ENCODE data around the gene ELFN2. TPM values are rescaled to one million over a fixed set of nuclear protein-coding genes. Genes with fewer than 3 reads are reported as not detected.

ELFN2 gene, protein sequence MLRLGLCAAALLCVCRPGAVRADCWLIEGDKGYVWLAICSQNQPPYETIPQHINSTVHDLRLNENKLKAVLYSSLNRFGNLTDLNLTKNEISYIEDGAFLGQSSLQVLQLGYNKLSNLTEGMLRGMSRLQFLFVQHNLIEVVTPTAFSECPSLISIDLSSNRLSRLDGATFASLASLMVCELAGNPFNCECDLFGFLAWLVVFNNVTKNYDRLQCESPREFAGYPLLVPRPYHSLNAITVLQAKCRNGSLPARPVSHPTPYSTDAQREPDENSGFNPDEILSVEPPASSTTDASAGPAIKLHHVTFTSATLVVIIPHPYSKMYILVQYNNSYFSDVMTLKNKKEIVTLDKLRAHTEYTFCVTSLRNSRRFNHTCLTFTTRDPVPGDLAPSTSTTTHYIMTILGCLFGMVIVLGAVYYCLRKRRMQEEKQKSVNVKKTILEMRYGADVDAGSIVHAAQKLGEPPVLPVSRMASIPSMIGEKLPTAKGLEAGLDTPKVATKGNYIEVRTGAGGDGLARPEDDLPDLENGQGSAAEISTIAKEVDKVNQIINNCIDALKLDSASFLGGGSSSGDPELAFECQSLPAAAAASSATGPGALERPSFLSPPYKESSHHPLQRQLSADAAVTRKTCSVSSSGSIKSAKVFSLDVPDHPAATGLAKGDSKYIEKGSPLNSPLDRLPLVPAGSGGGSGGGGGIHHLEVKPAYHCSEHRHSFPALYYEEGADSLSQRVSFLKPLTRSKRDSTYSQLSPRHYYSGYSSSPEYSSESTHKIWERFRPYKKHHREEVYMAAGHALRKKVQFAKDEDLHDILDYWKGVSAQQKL
- polyA plus RNA-seq (2013): 0.04 TPM

DNA sequence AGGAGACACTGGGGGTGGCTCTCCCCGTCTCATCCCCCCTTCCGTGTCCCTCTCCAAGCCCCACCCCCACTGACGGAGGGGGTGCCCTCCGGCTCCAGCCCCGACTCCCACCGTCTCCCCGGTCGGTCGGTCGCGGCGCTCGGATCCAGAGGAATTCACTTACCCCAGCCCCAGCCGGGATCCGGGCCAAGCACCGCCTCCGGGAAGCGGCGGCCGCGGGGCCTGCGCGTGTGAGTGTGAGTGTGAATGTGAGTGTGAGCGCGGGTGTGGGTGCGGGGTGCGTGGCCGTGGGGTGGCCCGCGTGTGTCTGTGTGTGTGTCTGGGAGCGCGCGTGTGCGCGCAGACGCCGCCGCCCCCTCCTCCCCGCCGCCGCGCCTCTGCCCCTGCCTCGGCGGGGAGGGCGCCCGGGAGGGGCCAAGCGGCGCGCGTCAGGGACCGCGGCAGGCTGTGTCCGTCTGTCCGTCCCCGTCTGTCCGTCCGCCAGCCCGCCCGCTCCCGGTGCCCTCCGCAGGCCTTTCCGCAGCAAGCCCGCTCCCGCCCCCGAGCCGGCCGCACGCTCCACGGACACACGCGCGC is at the start of gene ELFN2:
TSS of gene ELFN2 (minus strand) at position 345 of the 576 bp plus-strand sequence. CDS start 51,945 bp downstream, outside the sequence.
- Histone ChIP-seq H3K4me3 (ENCODE audit: control insufficient read depth in 1 of 7, extremely low read depth in 1 of 7, insufficient read depth in 4 of 7, low read depth in 2 of 7, low read length in 6 of 7) (peak within 1 kb of the TSS in 6 of 7 experiments; percentile 19 to 64 (median 46)), H3K27me3 (replicated peaks in 2 of 5; ENCODE audit: control insufficient read depth in 4 of 5, insufficient read depth in 5 of 5, low read length in 4 of 5) (peaks cover 3 to 53% (median 20%) of the 10 kb centered on the region in 5 experiments), H3K27ac (ENCODE audit: insufficient read depth in 1 of 2, low read depth in 1 of 2, low read length in 2 of 2, poor library complexity in 1 of 2, severe bottlenecking in 2 of 2) (no peak within 1 kb of the TSS), H3K9me3 (ENCODE audit: control extremely low read depth in 1 of 5, control insufficient read depth in 4 of 5, insufficient read depth in 2 of 5, low read depth in 1 of 5, low read length in 4 of 5) (no peaks in the 10 kb centered on the region), H3K4me1 (ENCODE audit: control extremely low read depth in 1 of 4, control insufficient read depth in 4 of 4, insufficient read depth in 4 of 4, low read length in 3 of 4) (peaks cover 0 to 24% (median 14%) of the 10 kb centered on the region in 4 experiments), H3K36me3 (ENCODE audit: control insufficient read depth in 4 of 4, insufficient read depth in 4 of 4, low read length in 3 of 4) (no peaks in the 10 kb centered on the region)
- DNase-seq: peak in 1 of 3 donors; percentile 28
- POLR2A ChIA-PET: no interaction called here
- CTCF ChIA-PET: interaction anchor here (0.9 to 5.1 kb wide), 7 partner anchors 13 to 163 kb away, joined by 3 to 82 read pairs (median 4); no protein-coding TSS in a partner anchor
- 0% methylated on average over 29 of the region's 72 CpGs for WGBS (ENCODE audit: insufficient coverage)

DNA sequence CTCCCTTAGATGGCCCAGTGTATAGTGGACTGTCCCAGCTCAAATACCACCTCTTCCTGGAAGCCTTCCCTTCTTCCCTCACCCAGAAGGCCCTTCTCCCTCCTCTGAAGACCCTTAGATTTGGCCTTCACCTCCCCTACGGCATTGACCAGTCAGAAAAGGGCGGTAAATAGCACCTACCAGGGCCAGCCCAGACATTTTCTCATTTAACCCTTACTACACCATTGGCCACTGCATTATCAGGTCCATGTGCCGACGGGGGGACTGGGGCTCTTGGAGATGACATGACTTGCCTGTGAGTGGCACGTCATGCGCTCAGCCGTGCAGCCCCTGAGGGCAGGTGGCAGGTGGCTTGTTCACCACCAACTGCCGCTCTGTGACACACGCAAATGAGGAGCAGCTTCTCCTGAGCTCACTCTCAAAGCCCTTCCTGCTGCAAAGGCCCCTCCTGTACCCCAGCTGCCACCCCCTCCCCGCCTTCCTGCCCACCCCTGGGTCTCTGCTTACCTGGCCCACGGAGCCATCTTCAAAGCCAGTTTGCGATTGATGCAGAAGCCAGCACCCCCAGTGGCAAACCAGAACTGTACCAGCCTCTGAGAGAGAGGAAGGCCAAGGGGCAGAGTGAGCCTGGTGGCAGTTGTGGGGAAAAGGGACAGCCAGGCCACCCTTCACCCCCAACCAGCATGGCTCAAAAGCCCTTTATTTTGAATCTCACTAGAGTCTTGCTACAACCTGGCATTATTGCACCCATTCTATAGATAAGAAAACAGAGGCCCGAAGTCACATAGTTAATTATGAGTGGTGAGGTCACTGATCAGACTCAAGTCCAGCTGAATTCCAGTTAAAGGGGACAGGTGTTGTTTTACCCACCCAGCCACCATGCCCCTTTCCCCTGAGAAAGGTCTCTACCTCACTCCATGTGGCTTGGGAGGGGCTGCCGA is 49.4 kb upstream of the ELFN2 start:
- Histone ChIP-seq H3K36me3 (ENCODE audit: control insufficient read depth in 4 of 4, insufficient read depth in 4 of 4, low read length in 3 of 4) (peaks cover 7 to 89% (median 66%) of the 10 kb centered on the region in 4 experiments), H3K4me3 (ENCODE audit: control insufficient read depth in 1 of 7, extremely low read depth in 1 of 7, insufficient read depth in 4 of 7, low read depth in 2 of 7, low read length in 6 of 7) (no peak overlapping the region), H3K27me3 (replicated peaks in 2 of 5; ENCODE audit: control insufficient read depth in 4 of 5, insufficient read depth in 5 of 5, low read length in 4 of 5) (no peaks in the 10 kb centered on the region), H3K27ac (ENCODE audit: insufficient read depth in 1 of 2, low read depth in 1 of 2, low read length in 2 of 2, poor library complexity in 1 of 2, severe bottlenecking in 2 of 2) (no peak overlapping the region), H3K4me1 (ENCODE audit: control extremely low read depth in 1 of 4, control insufficient read depth in 4 of 4, insufficient read depth in 4 of 4, low read length in 3 of 4) (no peaks in the 10 kb centered on the region), H3K9me3 (ENCODE audit: control extremely low read depth in 1 of 5, control insufficient read depth in 4 of 5, insufficient read depth in 2 of 5, low read depth in 1 of 5, low read length in 4 of 5) (no peaks in the 10 kb centered on the region)
- ChIA-PET POLR2A (no interaction called here), CTCF (interaction anchor here (0.6 kb wide), 1 partner anchor 29 kb away, joined by 3 read pairs; no protein-coding TSS in a partner anchor)
- WGBS (ENCODE audit: insufficient coverage): 98% methylated on average over 12 of the region's 14 CpGs
- DNase-seq: no peak

DNA sequence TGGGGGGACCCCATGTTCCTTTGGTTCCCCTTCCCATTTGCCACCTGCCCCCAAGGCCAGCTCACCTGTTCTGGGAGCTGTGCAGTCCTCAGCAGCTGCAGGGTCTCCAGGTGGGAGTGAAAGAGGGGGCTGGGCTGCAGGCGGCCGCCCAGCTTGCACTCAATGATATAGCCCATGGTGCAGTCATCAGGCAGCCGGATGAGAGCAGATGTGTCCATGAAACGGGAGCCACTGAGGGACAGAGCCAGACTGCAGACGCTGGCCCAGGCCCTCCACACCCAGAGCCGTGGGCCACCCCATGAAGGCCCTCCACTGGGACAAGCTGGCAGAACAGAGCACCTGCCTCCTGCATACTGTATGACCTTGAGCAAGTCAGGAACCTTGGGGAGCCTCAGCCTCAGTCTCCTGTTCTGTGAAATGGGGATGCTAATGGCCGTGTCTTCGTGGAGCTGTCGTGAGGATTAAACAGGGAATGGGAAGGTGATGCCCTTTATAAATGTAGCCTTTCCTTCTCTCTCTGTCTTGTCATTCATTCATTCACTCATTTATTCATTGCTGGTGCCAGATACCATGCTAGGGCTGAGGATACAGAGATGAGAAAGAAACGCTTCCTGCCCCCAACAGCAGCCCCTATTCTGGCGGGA is 47.3 kb upstream of the ELFN2 start:
- WGBS (ENCODE audit: insufficient coverage): 99% methylated on average over 8 of the region's 11 CpGs
- CTCF ChIA-PET: interaction anchor here (0.5 to 5.9 kb wide), 7 partner anchors 9 to 315 kb away, joined by 3 to 59 read pairs (median 4); partner anchors contain the start of gene MFNG
- Histone ChIP-seq H3K36me3 (ENCODE audit: control insufficient read depth in 4 of 4, insufficient read depth in 4 of 4, low read length in 3 of 4) (peaks cover 12 to 90% (median 70%) of the 10 kb centered on the region in 4 experiments), H3K4me3 (ENCODE audit: control insufficient read depth in 1 of 7, extremely low read depth in 1 of 7, insufficient read depth in 4 of 7, low read depth in 2 of 7, low read length in 6 of 7) (no peak overlapping the region), H3K4me1 (ENCODE audit: control extremely low read depth in 1 of 4, control insufficient read depth in 4 of 4, insufficient read depth in 4 of 4, low read length in 3 of 4) (no peaks in the 10 kb centered on the region), H3K9me3 (ENCODE audit: control extremely low read depth in 1 of 5, control insufficient read depth in 4 of 5, insufficient read depth in 2 of 5, low read depth in 1 of 5, low read length in 4 of 5) (no peaks in the 10 kb centered on the region), H3K27me3 (replicated peaks in 2 of 5; ENCODE audit: control insufficient read depth in 4 of 5, insufficient read depth in 5 of 5, low read length in 4 of 5) (no peaks in the 10 kb centered on the region), H3K27ac (ENCODE audit: insufficient read depth in 1 of 2, low read depth in 1 of 2, low read length in 2 of 2, poor library complexity in 1 of 2, severe bottlenecking in 2 of 2) (no peak overlapping the region)
- DNase-seq: no peak
- POLR2A ChIA-PET: no interaction called here

DNA sequence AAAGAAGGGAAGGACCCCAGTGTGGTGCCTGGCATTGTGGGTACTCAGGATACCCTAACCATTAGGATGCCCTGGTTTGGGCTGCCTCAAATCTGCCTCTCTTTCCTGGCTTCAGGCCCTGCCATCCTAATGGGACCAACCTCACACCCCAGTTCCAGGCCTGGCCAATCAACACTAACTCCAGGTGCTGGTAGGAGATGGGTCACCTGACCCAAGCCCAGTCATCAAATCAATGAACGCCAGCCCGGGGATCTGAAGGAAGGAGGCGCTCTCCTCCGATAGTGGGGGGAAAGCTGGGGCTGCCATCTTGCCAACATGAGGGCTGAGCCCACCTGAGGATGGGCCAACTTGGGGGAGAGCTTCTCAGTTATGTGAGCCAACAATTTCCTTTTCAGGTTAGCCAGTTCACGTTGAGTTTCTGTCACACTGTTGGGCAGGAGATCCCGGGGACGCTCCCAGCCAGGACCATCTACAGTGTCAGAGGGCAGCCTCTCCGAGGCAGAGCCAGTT is 46.2 kb upstream of the ELFN2 start:
- DNase-seq: no peak
- no peaks in the 10 kb centered on the region for H3K9me3 ChIP-seq (ENCODE audit: control extremely low read depth in 1 of 5, control insufficient read depth in 4 of 5, insufficient read depth in 2 of 5, low read depth in 1 of 5, low read length in 4 of 5)
- H3K36me3 ChIP-seq (ENCODE audit: control insufficient read depth in 4 of 4, insufficient read depth in 4 of 4, low read length in 3 of 4): peaks cover 14 to 90% (median 71%) of the 10 kb centered on the region in 4 experiments
- H3K27me3 ChIP-seq (replicated peaks in 2 of 5; ENCODE audit: control insufficient read depth in 4 of 5, insufficient read depth in 5 of 5, low read length in 4 of 5): no peaks in the 10 kb centered on the region
- no peak overlapping the region for H3K4me3 ChIP-seq (ENCODE audit: control insufficient read depth in 1 of 7, extremely low read depth in 1 of 7, insufficient read depth in 4 of 7, low read depth in 2 of 7, low read length in 6 of 7)
- ChIA-PET POLR2A (interaction anchor here (0.6 kb wide), 2 partner anchors 12 to 107 kb away, joined by 3 read pairs; partner anchors contain the start of gene MFNG), CTCF (interaction anchor here (1.0 to 5.9 kb wide), 12 partner anchors 10 to 156 kb away, joined by 3 to 59 read pairs (median 8); partner anchors contain the start of gene MFNG)
- 84% methylated on average over 8 of the region's 8 CpGs for WGBS (ENCODE audit: insufficient coverage)
- H3K4me1 ChIP-seq (ENCODE audit: control extremely low read depth in 1 of 4, control insufficient read depth in 4 of 4, insufficient read depth in 4 of 4, low read length in 3 of 4): no peaks in the 10 kb centered on the region
- H3K27ac ChIP-seq (ENCODE audit: insufficient read depth in 1 of 2, low read depth in 1 of 2, low read length in 2 of 2, poor library complexity in 1 of 2, severe bottlenecking in 2 of 2): no peak overlapping the region

DNA sequence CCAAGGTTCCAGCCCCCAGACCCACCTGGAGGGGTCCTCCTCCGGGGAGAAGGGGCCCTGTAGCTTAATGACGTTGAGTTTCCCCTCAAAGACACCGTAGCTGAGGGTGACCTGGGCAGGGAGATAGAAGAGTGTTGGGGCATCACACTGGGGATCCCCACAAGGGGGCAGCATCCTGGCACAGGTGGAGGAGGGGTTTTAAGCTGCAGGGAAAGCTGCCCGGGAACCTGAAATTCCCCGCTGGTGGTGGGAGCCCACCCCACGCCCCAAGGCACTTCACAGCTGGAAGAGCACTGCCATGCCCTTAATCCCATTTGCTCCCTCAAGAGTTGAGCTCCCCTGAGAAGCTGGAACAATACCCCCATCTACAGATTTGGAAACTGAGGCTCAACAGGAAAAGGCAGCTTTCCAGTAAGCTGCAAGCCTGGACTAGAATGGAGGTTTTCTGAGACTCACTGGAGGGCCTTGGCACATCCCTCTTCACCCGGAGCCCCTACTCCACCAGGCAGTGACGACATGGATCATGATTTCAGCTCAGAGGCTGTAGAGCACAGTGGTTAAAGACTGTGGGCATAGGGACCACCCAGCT is 45.2 kb upstream of the ELFN2 start:
- DNase-seq: peak in 2 of 3 donors; percentile 40 to 45
- WGBS (ENCODE audit: insufficient coverage): 81% methylated on average over 5 of the region's 8 CpGs
- Histone ChIP-seq H3K27ac (ENCODE audit: insufficient read depth in 1 of 2, low read depth in 1 of 2, low read length in 2 of 2, poor library complexity in 1 of 2, severe bottlenecking in 2 of 2) (no peak overlapping the region), H3K9me3 (ENCODE audit: control extremely low read depth in 1 of 5, control insufficient read depth in 4 of 5, insufficient read depth in 2 of 5, low read depth in 1 of 5, low read length in 4 of 5) (no peaks in the 10 kb centered on the region), H3K4me3 (ENCODE audit: control insufficient read depth in 1 of 7, extremely low read depth in 1 of 7, insufficient read depth in 4 of 7, low read depth in 2 of 7, low read length in 6 of 7) (no peak overlapping the region), H3K36me3 (ENCODE audit: control insufficient read depth in 4 of 4, insufficient read depth in 4 of 4, low read length in 3 of 4) (peaks cover 20 to 85% (median 68%) of the 10 kb centered on the region in 4 experiments), H3K27me3 (replicated peaks in 2 of 5; ENCODE audit: control insufficient read depth in 4 of 5, insufficient read depth in 5 of 5, low read length in 4 of 5) (no peaks in the 10 kb centered on the region), H3K4me1 (ENCODE audit: control extremely low read depth in 1 of 4, control insufficient read depth in 4 of 4, insufficient read depth in 4 of 4, low read length in 3 of 4) (no peaks in the 10 kb centered on the region)
- CTCF ChIA-PET: interaction anchor here (0.9 to 5.9 kb wide), 14 partner anchors 10 to 155 kb away, joined by 3 to 59 read pairs (median 6); partner anchors contain the start of gene MFNG
- POLR2A ChIA-PET: interaction anchor here (0.9 to 1.2 kb wide), 3 partner anchors 26 to 120 kb away, joined by 3 to 4 read pairs (median 3); no protein-coding TSS in a partner anchor

All from common myeloid progenitor, CD34-positive (primary cell).